Neural cell (in vitro differentiated cells): ENCODE data around the gene OST4.

Experiments
- EP300 ChIP-seq: fragments of 450-650 bp; conservative IDR thresholded peaks from 2 replicates; pipeline ENCODE4 v1.6.1; 2014; ENCODE audit warnings: antibody characterized with exemption, mild to moderate bottlenecking, moderate library complexity; ENCODE audit not compliant: poor library complexity, severe bottlenecking
- POLR2AphosphoS5 ChIP-seq: IDR thresholded peaks from 2 replicates; pipeline ENCODE4 v1.6.1; 2012
- TF ChIP-seq, protein P1 (sequence below): fragments of 450-650 bp; IDR thresholded peaks from 2 replicates; pipeline ENCODE4 v1.5.1; 2014; ENCODE audit warnings: antibody characterized with exemption, mild to moderate bottlenecking, moderate library complexity; ENCODE audit not compliant: poor library complexity, severe bottlenecking

DNA sequence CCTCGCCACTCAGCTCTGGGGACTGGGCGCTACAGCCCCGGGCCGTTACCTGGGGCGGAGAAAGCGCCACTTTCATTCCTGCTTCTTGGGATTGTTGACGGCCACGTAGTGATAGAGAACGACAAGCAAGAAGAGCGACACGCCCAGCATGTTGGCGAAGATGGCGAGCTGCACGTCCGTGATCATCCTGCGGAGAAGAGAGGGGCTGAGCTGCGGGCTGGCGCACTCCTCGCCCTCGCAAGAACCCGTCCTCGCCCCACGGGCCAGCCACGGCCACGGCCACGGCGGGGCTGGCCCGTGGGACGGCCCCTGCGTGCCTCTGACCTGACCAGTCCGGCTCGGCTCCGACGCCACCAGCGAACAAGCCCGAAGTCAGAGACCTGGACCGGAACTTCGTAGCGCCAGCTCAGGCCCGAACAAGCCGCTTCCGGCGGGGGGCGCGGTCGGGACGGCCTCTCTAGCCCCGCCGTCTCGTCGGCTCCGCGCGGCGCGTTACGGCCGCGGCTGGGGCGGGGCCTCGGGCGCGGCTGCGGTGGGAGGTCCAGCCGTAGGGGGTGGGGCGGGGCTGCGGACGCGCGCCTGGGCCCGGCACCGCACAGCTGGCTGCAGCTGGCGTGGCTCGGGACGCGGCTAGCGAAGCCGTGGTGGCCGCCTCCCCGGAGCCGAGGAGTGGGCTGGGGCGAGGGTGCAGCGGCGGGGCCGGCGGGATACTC lies at the start of gene OST4:
- TF ChIP-seq, protein P1, sequence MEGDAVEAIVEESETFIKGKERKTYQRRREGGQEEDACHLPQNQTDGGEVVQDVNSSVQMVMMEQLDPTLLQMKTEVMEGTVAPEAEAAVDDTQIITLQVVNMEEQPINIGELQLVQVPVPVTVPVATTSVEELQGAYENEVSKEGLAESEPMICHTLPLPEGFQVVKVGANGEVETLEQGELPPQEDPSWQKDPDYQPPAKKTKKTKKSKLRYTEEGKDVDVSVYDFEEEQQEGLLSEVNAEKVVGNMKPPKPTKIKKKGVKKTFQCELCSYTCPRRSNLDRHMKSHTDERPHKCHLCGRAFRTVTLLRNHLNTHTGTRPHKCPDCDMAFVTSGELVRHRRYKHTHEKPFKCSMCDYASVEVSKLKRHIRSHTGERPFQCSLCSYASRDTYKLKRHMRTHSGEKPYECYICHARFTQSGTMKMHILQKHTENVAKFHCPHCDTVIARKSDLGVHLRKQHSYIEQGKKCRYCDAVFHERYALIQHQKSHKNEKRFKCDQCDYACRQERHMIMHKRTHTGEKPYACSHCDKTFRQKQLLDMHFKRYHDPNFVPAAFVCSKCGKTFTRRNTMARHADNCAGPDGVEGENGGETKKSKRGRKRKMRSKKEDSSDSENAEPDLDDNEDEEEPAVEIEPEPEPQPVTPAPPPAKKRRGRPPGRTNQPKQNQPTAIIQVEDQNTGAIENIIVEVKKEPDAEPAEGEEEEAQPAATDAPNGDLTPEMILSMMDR, result peak; percentile 46
- TF ChIP-seq POLR2AphosphoS5 (peak; percentile 93), EP300 (peak; percentile 61)
